GM21723 (cell line): ENCODE measurements around the gene DIS3L2.
"Not testable (repeated sequence)": the region's sequence is repeated elsewhere in the genome, so short reads cannot be mapped to it uniquely, and the experiment has no call there.

Source experiments
- ATAC-seq: cut with Tn5 transposase; IDR thresholded peaks from one replicate; pipeline ENCODE4 v1.9.1; 2021; ENCODE audit warnings: mild to moderate bottlenecking, moderate library complexity; ENCODE audit not compliant: unreplicated experiment

Gene DIS3L2

DNA sequence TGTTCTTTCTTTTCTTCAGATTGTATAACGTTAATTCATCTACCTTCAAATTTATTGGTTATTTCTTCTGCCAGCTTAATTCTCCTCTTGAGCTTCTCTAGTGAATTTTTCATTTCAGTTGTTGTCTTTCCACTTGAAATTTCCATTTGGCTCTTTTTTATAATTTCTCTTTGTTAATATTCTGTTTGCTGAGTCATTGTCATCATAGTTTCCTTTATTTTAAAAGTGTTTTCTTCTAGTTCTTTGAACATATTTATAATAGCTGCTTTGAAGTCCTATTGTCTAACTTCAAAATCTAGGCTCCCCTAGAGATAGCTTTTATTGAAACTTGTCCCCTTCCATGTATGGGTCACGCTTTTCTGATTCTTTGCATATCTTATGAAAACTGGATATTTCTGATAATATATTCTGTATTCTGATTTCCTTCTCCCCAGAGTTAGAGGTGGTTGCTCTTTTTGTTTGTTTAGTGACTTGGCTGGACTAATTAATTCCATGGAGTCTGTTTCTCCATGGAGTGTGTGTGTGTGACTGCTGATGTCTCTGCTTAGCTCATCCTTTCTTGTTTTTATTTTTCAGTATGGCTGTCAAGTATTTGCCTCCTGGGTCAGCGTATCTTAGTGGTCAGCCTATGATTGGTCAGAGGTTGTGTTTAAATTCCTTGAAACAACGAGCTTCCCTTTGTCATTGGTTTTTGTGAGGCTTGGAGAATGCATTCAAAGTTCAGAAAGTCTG is 47.6 kb downstream of the DIS3L2 start:
- ATAC-seq: no peak

DNA sequence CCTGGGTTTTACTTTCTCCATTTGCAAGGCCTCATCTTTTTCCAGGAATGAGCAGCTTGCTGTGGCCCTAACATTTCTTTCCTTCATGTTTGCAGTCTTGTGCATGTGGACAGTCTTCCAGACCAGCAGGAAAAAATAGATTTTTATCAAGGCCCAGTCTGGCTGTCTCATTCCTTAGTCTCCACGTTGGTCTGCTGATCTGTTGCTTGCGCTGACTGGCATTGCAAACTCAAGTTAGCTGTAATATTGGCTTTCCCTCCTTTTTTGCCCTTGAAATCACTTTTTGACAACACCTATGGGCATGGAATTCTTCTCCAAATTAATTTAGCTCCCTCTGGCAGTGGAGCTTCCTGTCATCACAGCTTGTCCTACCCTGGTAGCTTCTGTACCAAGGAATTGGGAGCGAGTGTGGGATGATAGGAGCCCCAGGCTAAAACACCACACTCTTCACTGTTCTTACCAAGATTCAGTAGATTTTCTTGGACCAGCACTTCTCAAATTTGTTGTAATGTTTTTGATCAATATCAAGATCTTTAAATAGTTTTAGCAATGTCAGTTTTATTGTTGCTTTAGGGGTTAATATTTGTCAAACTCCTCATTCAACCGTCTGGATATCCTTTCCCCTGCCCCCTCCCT is 48.2 kb downstream of the DIS3L2 start:
- no peak for ATAC-seq

DNA sequence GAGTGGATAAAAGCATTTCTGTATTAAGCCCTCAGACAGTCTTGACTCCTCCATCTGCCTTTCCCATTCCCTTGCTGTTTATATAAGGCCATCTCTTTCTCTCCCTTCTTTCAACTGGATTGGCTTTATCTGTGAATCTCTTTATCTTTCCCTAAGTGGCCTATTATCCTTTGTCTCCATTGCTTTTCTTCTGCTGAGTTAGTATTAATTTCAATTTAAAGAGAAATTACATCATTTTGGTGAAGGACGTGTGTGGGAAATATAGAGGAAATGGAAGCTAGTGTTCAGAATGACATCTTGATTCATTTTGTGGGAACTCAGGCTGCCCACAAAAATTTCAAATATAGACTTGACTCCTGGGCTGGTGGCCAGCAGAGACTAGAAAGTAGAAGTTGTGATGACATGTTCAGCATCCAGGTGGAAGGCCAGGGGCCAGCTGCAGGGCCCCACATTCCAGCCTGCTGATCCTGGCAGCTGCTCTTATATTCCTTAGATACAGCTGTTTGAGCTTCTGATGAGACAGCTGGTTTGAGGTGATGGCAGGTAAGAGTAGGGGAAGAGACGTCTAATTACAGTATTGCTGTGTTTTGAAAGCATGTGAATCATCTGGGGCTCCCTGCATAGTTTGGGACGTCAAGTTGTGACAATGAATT is 52.3 kb downstream of the DIS3L2 start:
- ATAC-seq: no peak

DNA sequence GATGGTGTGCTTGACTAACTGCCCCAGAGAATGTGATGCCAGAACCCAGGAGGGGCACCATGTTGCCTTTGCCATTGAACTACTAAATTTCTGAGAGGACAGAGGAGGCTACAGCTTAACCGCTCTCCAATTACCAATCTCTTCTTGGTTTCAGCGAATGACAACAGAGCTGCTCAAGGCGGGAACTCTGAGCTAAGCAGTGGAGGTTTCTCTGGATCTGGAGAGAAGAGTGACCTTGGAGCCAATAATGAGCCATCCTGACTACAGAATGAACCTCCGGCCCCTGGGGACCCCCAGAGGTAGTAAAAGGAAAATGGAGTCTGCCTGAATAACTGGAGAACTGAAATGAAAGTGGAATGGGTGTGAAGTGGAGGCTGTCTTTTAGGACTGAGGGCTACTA is 53.2 kb downstream of the DIS3L2 start:
- ATAC-seq: no peak

DNA sequence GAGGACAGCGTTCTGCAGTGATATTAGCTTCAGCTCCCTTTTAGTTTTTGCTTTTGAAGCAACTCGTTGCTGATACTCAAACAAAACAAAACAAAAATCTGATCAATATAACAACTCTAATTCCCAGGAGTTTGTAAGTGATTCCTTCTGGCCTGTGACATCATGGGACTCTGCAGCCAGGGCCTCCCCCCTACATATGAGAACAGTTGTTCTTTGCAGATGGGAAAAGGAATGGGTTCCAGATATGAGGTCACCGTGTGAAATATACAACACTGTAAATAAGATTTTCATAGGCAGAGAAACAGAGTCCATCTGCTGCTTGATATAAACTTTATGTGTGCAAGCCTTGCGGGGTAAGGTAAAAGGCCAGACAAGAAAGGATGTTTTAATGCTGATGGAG is 56.7 kb downstream of the DIS3L2 start:
- no peak for ATAC-seq

DNA sequence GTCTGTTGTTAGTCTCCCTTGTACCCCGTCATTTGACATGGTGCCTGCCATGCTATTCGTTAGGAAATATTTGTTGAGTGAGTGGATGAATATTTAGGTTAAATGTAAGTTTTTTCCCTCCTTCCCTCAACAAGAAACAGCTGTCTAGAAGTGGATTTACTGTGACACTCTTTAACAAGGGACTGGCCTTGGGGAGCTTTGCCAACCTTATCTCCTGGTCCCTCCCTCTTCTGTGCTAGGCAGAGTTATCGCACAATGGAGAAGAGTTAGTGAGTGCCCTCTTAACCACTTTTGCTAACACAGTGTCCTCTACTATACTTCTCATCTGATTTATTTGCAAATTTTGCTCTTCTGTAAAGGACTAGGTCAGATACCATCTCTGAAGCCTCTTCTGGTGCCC is 61.2 kb downstream of the DIS3L2 start:
- ATAC-seq: no peak

DNA sequence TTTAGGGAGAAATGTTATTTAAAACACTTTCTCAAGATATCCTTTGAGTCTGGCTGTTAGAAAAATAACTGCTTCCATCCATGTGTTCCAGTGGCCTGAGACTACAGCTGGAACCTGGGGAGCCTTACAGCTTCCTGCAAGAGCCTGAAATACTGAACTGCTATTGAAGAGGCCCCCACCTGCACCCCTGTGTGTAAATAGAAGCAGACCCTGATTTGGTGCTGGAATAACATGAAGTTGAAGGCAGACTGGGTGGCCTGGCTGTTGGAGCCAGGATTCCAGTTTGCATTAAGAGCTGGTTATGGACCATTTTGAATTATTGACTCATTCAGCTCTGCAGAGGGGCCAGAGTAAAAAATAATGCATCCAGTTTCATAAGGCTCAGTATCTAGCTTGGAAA is 61.9 kb downstream of the DIS3L2 start:
- no peak for ATAC-seq

DNA sequence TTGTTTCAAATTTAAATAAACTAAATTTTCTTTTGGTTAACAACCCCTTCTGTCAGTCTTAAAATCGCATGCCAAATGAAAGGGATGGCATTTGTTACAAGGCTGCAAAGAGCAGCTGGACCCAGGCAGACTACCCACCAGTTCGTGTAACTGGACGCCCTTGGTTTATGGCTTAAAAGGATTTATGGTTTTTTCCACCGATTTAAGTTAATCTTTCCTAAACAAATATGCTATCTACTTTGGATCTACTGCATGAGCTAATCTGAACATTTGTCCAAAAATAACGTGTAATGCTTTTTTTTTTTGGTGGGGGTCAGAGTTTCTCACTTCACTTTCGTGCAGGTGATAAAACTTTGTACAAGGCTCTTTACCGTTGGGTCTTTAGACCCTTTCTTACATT is 62.9 kb downstream of the DIS3L2 start:
- no peak for ATAC-seq

DNA sequence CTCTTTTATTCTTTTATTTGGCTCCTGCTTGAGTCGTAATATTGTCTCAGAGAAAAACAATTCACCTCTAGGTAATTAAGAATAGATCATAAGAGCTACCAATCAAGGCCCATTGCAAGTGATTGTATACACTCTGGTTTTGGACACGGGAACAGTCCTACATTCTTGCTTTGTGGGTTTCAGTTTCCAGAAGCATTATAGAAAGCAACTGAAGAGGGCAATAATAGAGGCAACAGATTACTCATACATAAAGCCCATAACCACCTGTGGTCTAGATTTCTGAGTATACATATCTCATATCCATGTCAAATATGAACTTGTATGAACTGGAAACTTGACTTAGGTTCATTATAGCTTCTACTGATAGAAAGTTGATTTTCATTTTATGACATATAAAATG is 65.4 kb downstream of the DIS3L2 start:
- peak; percentile 99 for ATAC-seq

DNA sequence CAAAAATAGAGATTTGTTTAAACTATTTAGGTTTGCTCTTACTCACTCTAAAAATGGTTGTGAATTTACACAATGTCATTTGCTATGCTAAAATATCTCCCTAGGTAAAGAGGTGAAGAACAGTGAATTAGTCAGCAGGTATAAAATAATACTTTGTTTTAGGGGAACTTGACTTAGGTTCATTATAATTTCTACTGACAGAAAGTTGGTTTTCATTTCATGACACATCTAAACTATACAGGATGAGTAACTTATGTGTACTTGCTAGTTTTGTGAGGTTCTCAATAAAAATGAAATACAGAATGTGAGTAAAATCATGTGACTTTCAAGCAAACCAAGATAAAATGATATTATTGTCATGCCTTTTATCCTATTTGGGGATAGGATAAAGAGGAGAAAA is 66.0 kb downstream of the DIS3L2 start:
- peak; percentile 17 for ATAC-seq

DNA sequence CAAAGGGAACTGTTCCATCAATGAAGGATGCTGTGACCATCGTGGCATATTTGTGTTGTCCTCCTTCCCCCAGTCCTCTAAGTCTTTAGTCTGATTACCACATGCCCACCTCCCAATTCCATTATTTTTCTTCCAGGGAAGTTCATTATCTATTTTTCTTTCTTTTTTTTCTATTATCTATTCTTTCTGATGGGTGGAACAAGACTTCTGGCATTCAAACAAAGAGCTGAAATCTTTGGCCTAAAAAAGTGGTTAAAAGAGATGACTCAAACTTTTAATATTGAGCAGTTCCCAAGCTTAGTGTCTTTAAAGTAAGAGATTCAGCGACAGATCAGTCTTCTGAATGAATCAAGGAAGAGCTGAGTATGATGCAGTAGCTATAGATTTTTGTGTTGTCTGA is 66.6 kb downstream of the DIS3L2 start:
- ATAC-seq: no peak

DNA sequence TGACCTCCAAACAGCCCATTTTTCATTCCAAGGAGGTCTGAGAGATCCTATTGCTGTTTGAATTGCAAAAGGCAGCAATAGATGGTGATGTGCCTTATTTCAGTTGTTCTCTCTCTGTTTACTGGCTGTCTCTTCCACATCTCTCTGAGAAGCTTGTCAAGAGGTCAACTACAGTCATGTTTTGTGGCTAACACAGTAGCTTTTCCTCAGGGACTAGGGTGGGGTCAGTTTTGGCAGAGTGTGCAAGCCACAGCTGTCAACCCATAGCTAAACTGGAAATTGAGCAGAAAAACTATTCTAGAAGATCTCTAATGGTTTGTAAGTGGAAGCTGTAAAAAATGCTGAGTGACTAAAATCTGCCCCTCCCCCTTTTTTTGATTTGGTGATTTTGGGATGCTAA is 67.1 kb downstream of the DIS3L2 start:
- no peak for ATAC-seq

DNA sequence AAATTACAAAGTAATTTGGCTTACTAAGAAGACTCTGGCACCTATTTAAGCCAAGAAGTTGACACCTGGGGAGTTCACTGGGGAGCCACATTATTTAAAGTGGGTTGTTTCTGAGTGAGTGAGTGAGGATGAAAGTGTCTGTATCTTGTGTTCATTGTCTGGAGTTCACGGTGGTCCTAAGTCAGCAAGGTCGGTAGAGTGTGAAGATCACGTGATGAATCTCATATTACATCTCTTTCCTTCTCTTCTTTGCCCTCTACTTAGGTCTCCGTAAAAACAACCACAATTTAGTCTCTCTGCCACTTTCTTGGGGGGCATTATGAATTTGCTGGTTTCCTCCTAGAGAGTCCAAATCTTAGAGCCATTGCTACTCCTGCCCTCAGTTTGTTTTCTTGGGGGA is 67.8 kb downstream of the DIS3L2 start:
- no peak for ATAC-seq

DNA sequence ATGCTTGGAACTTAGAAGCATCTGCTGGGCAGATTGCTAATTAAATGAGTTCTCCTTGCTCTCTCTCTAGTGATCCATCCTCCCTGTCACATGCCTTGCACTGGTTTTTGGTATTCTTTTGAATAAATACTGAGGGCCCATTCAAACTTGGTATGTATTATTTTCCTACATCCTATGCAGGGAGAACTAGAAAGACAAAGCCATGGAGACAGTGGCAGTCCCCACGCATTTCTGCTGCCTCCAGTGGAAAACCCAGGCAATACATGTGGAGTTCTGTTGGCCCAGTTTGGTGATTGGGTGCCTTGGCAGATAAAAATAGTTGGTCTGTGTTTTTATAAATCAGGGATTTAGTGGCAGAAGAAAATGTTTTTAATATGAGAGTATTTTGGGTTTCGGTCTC is 68.7 kb downstream of the DIS3L2 start:
- ATAC-seq: no peak

DNA sequence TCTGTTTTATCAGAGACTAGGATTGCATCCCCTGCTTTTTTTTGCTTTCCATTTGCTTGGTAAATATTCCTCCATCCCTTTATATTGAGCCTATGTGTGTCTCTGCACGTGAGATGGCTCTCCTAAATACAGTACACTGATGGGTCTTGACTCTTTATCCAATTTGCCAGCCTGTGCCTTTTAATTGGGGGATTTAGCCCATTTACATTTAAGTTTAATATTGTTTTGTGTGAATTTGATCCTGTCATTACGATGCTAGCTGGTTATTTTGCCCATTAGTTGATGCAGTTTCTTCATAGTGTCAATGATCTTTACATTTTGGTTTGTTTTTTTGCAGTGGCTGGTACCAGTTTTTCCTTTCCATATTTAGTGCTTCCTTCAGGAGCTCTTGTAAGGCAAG is 73.8 kb downstream of the DIS3L2 start:
- ATAC-seq: not testable (repeated sequence)

DNA sequence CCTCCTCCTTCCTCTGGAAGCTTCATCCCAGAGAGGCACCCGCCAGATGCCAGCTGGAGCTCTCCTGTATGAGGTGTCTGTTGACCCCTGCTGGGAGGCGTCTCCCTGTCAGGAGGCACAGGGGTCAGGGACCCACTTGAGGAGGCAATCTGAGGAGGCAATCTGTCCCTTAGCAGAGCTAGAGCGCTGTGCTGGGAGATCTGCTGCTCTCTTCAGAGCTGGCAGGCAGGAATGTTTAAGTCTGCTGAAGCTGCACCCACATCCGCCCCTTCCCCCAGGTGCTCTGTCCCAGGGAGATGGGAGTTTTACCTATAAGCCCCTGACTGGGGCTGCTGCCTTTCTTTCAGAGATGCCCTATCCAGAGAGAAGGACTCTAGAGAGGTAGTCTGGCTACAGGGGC is 75.4 kb downstream of the DIS3L2 start:
- not testable (repeated sequence) for ATAC-seq

DNA sequence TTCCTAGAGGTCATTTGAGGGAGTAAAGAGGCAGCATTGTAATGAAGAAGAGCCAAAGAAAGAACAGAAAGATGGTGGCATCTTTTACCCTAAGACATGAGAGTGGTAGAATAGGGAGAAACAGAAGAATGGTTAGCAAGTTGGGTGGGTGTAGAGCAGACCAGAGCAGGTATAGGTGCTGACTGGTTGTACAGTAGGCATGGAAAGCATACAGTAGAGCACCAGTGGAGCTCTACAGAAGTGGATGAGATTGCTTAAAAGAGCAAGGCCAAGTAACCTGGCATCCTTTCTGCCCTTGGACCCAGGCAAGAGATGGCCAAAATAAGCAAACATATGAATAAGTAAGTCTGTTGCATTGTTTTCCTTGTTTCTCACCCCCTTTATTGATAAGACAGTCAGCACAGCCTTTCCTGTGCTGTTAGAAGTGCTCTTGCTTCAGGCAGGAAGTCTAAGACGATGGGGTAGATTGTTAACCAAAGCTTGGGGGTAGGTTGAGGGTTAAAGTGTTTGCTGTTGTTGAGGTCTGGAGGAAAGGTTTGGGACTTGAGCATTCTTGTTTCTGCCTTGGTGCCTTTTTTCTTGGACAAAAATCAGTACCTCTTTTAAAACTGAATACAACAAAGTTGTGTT is 76.9 kb downstream of the DIS3L2 start:
- no peak for ATAC-seq

DNA sequence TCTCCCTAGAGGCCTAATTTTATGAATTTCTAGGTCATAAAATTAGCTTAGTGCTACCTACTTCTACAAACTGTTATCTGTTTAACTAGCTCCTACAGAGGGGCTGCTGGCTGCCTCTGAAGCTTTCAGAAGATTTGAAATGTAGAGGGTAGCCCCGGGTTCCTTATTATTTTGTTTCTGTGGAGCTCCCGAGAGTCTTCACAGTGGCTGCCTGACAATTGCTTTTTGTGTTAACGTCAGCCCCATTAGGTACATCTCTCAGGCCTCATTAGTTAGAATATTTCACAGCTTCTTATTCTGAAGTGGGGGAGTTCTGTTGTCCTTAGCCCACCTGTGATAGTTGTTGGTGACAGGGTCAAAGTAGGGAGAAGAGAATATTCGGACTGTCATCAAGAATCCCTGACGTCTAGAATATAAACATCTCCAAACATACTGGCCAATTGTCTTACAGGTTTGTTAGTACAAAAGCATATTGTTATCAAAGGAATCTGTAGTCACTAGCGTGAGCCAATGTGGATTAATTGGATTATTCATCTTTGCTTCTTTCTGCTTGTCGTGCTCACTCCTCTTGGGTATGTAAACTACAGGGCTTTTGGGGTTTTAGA is 77.5 kb downstream of the DIS3L2 start:
- no peak for ATAC-seq

DNA sequence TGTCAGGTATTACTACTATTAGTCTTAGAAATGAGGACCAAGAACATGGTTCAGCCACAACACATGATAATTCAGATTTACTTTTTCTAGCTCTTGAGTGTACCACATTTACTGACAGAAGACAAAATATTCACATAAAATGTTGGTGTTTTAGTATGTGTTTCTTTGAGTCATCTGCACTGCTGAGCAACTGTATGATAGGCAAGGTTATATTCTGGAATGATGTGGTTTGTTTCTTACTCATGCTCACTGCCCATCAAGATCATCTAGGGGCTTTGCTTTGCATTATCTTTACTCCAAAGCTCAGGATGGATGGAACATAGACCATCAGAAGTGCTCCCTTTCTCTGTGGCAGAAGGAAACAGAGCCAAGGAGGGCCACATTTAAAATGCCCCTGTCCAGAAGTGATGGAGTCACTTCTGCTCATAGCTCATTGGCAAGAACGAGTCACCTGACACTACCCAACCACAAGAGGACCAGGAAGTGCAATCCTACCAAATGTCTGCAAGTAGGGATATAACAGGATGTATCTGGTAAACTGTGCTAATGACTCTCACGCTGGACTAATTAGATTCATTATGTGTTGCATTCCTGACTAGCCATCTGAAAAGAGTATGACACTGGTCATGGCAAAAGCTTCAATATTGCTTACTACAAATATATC is 81.5 kb downstream of the DIS3L2 start:
- no peak for ATAC-seq

DNA sequence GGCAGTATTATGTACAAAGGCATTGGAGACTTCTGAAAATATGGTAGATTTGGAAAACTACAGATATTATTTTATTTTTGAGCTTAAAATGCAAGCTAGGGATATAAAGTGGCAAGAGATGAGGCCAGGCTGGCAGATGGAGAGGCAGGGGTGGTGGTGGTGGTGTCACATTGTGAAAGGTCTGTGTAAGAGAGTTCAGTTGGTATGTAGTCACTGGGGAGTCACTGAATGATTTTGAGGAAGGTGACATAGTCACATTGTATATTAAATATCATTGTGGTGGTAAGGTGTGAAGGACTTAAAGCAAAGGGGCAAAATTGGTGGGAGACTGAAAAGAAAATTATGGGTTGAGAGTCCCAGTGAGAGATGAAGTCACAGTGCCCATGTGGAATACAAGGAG is 82.5 kb downstream of the DIS3L2 start:
- no peak for ATAC-seq

DNA sequence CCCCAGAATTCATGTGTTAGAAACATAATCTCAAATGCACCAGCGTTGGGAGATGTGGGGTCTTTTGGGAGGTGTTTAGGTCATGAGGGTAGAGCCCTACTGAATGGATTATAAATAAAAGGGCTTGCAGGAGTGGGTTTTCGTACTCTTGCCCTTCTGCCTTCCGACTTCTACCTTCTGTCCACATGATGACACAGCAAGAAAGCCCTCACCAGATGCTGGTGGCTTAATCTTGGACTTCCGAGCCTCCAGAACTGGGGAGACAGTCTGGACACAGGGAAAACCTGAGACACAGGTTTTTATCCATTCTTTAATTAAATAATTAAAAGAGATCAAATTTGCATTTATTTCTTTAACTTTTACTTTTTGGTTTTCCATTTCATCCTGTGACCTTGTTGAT is 87.8 kb downstream of the DIS3L2 start:
- ATAC-seq: no peak
